Sigmoid colon (tissue), 7 donors: ENCODE measurements around the gene CCL1. TPM values are rescaled to one million over a fixed set of nuclear protein-coding genes. Genes with fewer than 3 reads are reported as not detected.

Source experiments
- DNase-seq: peaks from one replicate; pipeline ENCODE4 v3.0.0-alpha.2; 2019
- H3K27ac ChIP-seq, 4 donors: fragments of 200-600 bp; sonication (generic); one replicate each; pipeline ENCODE4 v1.5.1; 2016 to 2019; ENCODE audit warnings: mild to moderate bottlenecking in 1 of 4
- H3K27me3 ChIP-seq, 3 donors: fragments of 200-600 bp; sonication (generic); one replicate each; pipeline ENCODE4 v1.5.1; 2019; ENCODE audit warnings: mild to moderate bottlenecking in 1 of 3
- H3K36me3 ChIP-seq, 4 donors: fragments of 200-600 bp; sonication (generic); one replicate each; pipeline ENCODE4 v1.5.1; 2016 to 2019
- H3K4me1 ChIP-seq, 4 donors: fragments of 200-600 bp; sonication (generic); one replicate each; pipeline ENCODE4 v1.5.1; 2017 to 2019
- H3K4me3 ChIP-seq, 4 donors: fragments of 200-600 bp; sonication (generic); one replicate each; pipeline ENCODE4 v1.5.1; 2017 to 2019; ENCODE audit warnings: mild to moderate bottlenecking in 2 of 4, moderate library complexity in 1 of 4
- H3K9me3 ChIP-seq, 4 donors: fragments of 200-600 bp in 3 of 4; sonication (generic) in 3 of 4; one replicate each; pipeline versions ENCODE4 v1.5.1 to v1.6.1; 2013 to 2019
- EP300 ChIP-seq, 4 donors: sonication (generic); formaldehyde crosslinking; IDR thresholded peaks; one replicate each; pipeline ENCODE4 v1.6.1; 2017; ENCODE audit warnings: antibody characterized with exemption in 4 of 4
- POLR2A ChIP-seq, 2 donors: fragments of 450-650 bp; IDR thresholded peaks; one replicate each; pipeline ENCODE4 v1.6.1; 2016; ENCODE audit warnings: antibody characterized with exemption in 2 of 2, mild to moderate bottlenecking in 2 of 2, moderate library complexity in 2 of 2
- POLR2AphosphoS5 ChIP-seq, 4 donors: sonication (generic); formaldehyde crosslinking; IDR thresholded peaks; one replicate each; pipeline ENCODE4 v1.6.1; 2017; ENCODE audit warnings: antibody characterized with exemption in 4 of 4
- WGBS, 2 donors: extraction: QIAGEN DNeasy Blood & Tissue Kit; methylation state at CpG; one replicate each; pipeline ENCODE4 v1.1.7; 2013; 5-methylcytosine and 5-hydroxymethylcytosine counted together
- intact Hi-C: fragments of 100-400 bp; cut with DNase I; formaldehyde crosslinking; loops from one replicate; pipeline ENCODE4 v1.15.1; 2023
- polyA plus RNA-seq, 3 donors: library from polyadenylated mRNA; stranded (reverse); fragments of 200-250 nt; gene quantifications; one replicate each; pipeline ENCODE4 v1.2.3, GENCODE V29; 2013
- total RNA-seq, 4 donors: library from RNA; depleted of rRNA; stranded (reverse); fragments of >200 nt; gene quantifications; one replicate each; pipeline ENCODE4 v1.1.0, GENCODE V29; 2016
- TF ChIP-seq, protein P1 (sequence below), 4 experiments: fragments of 450-650 bp in 3 of 4; fragments of 200-600 bp in 1 of 4; IDR thresholded peaks; one replicate each; pipeline ENCODE4 v1.5.1; 2016 to 2019; ENCODE audit warnings: antibody characterized with exemption in 4 of 4, mild to moderate bottlenecking in 3 of 4, moderate library complexity in 2 of 4
- donor health status: healthy with polysubstance abuse.
- donor health status: Bipolar disorder and iron deficiency.
- donor health status: healthy.

CCL1 gene
- total and polyA plus RNA-seq, 7 donors: not detected

DNA sequence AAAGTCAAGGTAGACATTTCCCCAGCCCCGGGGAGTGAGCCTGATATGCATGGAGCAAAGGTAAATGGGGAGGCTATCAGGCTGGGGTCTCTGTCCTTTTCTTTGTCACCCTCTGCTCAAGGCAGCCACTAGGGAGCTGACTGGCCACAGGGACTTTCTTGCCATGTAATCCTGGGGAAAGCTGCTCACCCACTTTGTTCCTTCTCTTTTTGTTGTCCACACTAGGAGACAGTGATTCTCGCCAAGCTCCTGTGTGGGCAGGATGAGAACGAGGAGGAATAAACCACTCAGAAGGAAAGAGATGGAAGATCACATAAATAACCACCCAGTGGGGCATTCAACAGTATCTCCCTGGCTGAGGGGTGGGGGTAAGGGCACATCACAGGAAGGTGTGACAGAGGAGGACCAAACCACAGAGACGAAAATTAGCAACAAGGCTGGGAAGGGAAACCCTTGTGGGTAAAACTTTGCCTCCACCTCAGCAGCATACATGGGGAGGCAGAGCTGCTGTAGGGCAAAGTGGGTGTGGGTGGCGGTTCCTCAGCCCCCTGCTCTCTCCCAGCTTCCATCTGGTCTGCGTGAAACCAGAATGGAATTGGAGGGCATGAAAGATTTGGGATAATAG lies 26.2 kb upstream of the CCL1 start:
- no peak for DNase-seq
- 54 to 60% methylated on average over 6 of the region's 6 CpGs for WGBS, 2 donors
- Histone ChIP-seq H3K4me3 (no peak overlapping the region), H3K4me1 (no peaks in the 10 kb centered on the region), H3K9me3 (no peaks in the 10 kb centered on the region), H3K27ac (no peak overlapping the region), H3K36me3 (no peaks in the 10 kb centered on the region), H3K27me3 (no peaks in the 10 kb centered on the region)
- TF ChIP-seq POLR2A (IDR thresholded peaks at IDR 0.05) (no peak), POLR2AphosphoS5 (IDR thresholded peaks at IDR 0.05) (no peak), EP300 (IDR thresholded peaks at IDR 0.05) (no peak)
- TF ChIP-seq, protein P1, sequence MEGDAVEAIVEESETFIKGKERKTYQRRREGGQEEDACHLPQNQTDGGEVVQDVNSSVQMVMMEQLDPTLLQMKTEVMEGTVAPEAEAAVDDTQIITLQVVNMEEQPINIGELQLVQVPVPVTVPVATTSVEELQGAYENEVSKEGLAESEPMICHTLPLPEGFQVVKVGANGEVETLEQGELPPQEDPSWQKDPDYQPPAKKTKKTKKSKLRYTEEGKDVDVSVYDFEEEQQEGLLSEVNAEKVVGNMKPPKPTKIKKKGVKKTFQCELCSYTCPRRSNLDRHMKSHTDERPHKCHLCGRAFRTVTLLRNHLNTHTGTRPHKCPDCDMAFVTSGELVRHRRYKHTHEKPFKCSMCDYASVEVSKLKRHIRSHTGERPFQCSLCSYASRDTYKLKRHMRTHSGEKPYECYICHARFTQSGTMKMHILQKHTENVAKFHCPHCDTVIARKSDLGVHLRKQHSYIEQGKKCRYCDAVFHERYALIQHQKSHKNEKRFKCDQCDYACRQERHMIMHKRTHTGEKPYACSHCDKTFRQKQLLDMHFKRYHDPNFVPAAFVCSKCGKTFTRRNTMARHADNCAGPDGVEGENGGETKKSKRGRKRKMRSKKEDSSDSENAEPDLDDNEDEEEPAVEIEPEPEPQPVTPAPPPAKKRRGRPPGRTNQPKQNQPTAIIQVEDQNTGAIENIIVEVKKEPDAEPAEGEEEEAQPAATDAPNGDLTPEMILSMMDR (IDR thresholded peaks at IDR 0.05): no peak
- intact Hi-C loops: no loop called here

GRCh38 chr17:34387566-34387965 lies 24.5 kb upstream of the CCL1 start:
- WGBS, 2 donors: 55 to 62% methylated on average over 5 of the region's 5 CpGs
- intact Hi-C loops: no loop called here
- Histone ChIP-seq H3K9me3 (no peaks in the 10 kb centered on the region), H3K27me3 (no peaks in the 10 kb centered on the region), H3K27ac (no peak overlapping the region), H3K4me3 (no peak overlapping the region), H3K36me3 (no peaks in the 10 kb centered on the region), H3K4me1 (no peaks in the 10 kb centered on the region)
- no peak for DNase-seq
- no peak for TF ChIP-seq POLR2A (IDR thresholded peaks at IDR 0.05)
- TF ChIP-seq EP300 (IDR thresholded peaks at IDR 0.05): no peak
- no peak for TF ChIP-seq POLR2AphosphoS5 (IDR thresholded peaks at IDR 0.05)
- TF ChIP-seq, protein P1 (IDR thresholded peaks at IDR 0.05): no peak

DNA sequence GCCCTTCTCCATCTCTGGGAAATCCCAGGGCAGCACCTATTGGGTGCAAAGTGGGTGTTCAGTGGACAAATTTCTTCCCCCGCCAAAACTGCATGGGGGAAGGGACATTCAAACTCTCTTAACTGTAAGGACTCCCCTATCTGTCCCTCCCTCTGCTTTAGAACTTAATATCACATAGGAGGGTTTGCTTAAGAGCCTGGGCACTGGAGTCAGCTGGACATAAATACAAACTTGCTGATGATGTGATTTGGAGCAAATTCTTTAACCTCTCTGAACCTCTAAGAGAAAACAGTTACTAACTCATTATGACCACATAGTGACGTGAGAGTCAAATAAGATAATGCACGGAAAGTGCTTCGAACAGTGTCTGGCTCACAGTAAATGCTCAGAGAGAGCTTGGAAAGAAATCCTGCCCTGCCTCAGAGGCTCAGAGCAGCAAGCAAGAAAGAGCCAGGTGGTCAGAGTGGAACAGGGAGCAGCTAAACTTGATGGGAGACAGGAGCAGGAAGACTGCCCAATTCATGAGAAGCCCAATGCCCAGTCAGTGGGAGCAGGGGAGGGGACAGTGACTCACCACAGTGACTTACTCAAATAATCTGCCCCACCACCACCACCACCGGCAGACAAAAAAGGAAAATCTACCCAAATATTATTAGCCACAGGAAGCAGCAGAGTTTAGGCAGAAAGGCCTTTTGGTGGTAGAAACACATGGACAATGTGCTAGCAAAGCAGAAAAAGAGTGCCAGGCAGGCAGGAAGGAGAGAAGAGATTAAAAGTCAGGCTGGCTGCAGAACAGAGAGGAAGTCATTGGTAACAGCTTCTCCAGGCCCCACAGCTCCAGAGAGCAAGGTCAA lies 23.9 kb upstream of the CCL1 start:
- intact Hi-C loops: no loop called here
- no peaks in the 10 kb centered on the region for H3K4me1 ChIP-seq
- H3K27me3 ChIP-seq: peaks cover 0 to 4% (median 0%) of the 10 kb centered on the region in 3 donors
- no peaks in the 10 kb centered on the region for H3K36me3 ChIP-seq
- 75 to 79% methylated on average over 5 of the region's 5 CpGs for WGBS, 2 donors
- no peak for TF ChIP-seq EP300 (IDR thresholded peaks at IDR 0.05)
- no peak for TF ChIP-seq POLR2AphosphoS5 (IDR thresholded peaks at IDR 0.05)
- TF ChIP-seq, protein P1 (IDR thresholded peaks at IDR 0.05): no peak
- TF ChIP-seq POLR2A (IDR thresholded peaks at IDR 0.05): no peak
- H3K27ac ChIP-seq: no peak overlapping the region
- H3K4me3 ChIP-seq: no peak overlapping the region
- DNase-seq: no peak
- no peaks in the 10 kb centered on the region for H3K9me3 ChIP-seq

DNA sequence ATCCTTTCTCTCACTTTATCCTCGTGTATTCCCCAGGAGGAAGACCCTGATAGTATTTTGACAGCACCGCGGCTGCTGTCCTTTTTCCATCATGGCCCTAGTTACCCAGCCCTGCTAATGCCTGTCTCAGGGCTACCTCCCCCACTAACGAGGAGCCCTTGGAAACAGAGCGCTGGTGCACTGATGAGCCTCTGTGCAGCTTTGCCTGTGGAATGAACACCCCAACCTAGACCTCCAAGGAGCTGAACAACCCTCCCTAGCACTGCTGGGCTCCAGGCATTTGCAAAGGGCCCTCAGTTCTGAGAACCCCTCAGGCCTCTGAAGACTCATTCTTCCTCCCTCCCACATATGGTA lies 23.3 kb upstream of the CCL1 start:
- H3K4me1 ChIP-seq: no peaks in the 10 kb centered on the region
- intact Hi-C loops: no loop called here
- H3K27me3 ChIP-seq: peaks cover 0 to 7% (median 0%) of the 10 kb centered on the region in 3 donors
- H3K27ac ChIP-seq: no peak overlapping the region
- no peaks in the 10 kb centered on the region for H3K9me3 ChIP-seq
- WGBS, 2 donors: 73 to 89% methylated on average over 5 of the region's 5 CpGs
- no peak overlapping the region for H3K4me3 ChIP-seq
- TF ChIP-seq EP300 (IDR thresholded peaks at IDR 0.05) (no peak), POLR2AphosphoS5 (IDR thresholded peaks at IDR 0.05) (no peak), POLR2A (IDR thresholded peaks at IDR 0.05) (no peak)
- TF ChIP-seq, protein P1 (IDR thresholded peaks at IDR 0.05): no peak
- no peaks in the 10 kb centered on the region for H3K36me3 ChIP-seq
- DNase-seq: no peak
